GM15510 (cell line): ENCODE results near the gene PNPLA7.

ENCODE experiments used
- POLR2A ChIP-seq: IDR thresholded peaks from 3 replicates; pipeline ENCODE4 v1.6.1; 2011; ENCODE audit warnings: borderline replicate concordance; ENCODE audit not compliant: insufficient read length; ENCODE audit errors: extremely low read depth

The PNPLA7 gene

DNA sequence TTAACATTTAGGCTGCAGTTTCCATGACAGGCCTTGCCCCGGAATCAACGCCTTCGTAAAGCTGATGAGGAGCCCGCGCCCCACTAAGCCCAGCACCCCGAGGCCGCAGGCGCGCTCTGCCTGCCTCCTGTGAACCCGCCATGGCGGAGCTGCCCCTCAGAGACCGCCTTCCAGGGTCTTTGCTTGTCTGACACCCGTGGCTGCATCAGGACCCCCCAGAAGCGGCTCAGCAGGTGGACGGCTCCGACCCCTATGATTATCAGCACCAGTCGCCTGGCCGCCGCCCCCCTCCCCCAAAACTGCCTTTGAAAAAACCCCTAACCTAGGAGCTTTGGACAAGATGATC, 29.0 kb upstream of the PNPLA7 start:
- TF ChIP-seq POLR2A, result no peak

DNA sequence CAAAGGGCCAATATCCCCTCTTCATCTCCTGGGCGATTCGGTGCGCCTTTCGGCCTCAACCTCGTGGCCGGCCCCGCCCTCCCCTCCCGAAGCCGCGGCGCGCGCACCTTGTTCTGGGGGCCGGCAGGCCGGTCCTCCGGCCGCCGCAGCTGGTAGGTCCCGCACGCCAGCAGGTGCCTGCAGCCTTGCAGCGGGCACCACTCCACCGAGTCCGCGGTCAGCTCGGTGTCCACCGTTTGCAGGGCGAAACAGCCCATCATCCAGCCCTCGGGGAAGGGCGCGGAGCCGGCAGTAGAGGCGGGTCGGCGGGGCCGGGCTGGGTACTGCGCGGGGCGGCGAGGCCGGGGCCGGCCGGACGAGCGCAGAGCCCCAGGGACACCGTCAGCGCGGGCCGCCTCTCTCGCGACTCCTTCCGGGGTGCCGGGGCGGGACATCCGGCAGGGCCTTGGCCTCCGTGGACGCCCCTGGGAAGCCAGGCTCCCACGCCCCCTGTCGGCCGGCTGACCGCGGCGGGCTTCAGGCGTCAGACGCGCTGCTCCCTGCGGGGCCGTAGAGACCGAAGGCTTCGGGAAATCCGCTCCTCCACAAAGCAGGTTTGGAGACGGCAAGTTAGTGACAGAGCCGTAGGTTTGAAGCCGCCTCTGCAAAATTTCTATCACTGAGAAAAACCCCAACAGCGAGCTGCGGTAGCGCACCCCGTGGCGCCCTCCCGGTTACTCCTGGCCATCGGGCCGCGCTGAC, 28.5 kb upstream of the PNPLA7 start, which contains the start of gene DPH7:
DPH7 (minus strand) TSS at position 408 of the 741 bp plus-strand sequence; CDS start at position 260, 148 bp downstream.
- peak; percentile 88 for TF ChIP-seq POLR2A

DNA sequence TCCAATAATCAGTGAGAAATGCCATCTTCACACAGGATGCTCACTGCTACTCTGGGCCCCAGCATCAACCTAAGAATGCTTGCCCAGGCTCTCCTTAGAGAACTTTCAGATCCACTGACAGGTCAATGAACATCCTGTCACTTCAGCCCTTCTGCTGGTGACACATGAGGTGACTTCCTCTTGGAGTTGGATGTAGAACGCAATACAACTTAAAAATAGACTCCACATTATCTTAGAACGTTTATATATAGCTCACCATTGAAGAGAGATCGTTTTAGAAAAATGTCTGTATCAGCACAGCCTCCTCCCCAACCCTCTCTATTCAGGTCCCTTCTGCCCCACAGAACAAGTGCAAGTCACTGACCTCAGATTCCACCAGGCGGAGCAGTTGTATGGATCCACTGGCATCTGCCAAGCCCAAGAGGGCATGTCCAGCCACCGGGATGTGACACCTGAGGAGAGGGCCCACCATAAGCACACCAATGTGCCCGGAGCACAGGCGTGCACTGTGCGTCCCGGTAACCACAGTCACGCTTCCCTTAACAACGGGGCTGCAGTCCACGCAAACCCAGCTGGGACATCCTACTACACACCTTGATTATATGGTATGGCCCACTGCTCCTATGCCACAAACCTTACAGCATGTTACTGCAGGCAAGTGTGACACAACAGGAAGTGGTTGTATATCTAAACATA, 25.7 kb upstream of the PNPLA7 start:
- TF ChIP-seq POLR2A, result no peak

DNA sequence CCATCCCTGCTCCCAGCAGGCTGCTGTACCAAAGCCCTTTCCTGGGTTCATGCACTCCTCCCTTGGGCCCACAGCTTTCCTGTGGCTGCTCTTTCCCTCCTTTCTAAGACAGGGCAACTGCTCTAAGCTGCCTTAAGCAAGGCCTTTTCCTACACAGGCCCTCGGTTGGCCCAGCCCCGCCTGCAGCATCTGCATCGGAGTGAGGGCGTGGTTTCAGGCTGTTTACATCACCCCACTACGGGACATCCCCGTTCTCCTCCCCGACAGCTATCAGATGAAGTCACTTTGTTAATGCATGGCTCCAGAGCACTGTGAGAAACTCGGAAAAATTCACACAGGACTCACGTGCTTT, 25.1 kb upstream of the PNPLA7 start:
- TF ChIP-seq POLR2A, result no peak

DNA sequence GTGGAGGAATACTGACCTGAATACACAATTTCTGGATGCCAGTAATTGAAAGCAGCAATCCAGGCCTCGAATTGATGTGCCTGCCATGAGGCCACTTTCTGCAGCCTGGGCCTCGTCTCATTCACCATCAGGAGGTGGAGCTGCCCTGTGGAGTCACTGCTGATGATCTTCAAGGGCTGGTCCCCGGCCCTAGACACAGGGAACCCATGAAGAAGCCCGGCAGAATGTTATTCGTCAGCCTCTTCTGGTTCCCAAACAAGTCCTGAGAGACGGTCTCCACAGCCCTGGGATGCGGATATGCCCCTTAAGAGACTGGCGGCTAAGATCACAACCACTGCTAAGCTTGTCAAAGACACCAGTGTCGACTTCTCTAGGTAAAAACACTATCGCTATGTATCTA, 24.0 kb upstream of the PNPLA7 start:
- TF ChIP-seq POLR2A, result no peak

DNA sequence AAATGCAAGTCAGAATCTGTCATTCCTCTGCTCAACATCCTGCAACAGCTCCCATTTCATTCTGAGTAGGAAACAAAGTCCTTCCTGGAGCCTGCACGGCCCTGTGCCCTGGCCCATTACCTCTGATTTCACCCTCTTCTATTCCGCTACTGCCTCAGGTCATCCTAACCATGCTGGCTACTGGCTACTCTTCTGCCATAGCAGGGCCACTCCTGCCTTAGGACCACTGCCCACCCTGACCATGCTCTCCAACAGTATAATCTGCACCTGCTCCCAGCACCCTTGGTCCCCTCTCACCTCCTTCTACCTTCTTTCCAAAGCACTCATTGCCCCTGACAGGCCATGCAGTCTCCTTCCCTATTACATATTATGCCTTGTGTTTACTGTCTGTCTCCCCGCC, 20.4 kb upstream of the PNPLA7 start:
- TF ChIP-seq POLR2A, result no peak

DNA sequence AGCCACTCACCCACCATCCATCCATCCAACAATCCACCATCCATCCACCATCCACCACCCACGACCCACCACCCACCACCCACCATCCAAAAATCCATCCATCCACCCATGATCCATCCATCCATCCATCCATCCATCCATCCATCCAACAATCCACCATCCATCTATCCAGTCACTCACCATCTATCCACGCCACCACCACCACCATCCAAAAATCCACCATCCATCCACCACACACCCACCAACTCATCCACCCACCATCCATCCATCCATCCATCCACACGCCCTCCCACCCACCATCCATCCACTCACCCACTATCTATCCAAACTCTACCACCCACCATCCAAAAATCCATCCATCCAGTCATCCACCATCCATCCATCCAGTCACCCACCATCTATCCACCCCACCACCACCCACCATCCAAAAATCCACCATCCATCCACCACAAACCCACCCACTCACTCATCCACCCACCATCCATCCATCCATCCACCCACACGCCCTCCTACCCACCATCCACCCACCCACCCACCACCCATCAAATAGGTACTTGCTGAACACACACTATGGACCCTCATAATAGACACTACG, 19.5 kb upstream of the PNPLA7 start:
- TF ChIP-seq POLR2A, result no peak

DNA sequence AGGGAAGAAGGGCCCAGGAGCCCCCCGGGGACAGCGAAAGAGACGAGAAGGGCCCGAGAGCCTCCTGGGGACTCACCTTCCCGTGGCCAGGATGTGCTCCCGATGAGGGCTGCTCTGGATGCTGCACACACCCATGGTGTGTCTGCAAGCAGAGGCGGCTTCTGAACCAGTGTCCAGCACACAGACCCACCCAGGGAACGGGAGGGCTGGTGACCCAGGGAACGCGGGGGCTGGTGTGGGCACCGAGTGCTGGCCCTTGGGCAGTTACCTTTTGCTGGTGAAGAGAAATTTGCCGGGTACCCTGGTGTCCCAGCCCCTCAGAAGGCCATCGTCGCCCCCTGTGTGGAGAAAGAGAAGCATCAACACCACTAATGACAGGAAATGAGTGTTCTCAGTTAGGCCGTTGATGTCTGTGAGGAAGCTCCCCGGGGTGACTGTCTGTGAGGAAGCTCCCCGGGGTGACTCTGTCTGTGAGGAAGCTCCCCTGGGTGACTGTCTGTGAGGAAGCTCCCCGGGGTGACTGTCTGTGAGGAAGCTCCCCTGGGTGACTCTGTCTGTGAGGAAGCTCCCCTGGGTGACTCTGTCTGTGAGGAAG, 14.7 kb upstream of the PNPLA7 start:
- no peak for TF ChIP-seq POLR2A

DNA sequence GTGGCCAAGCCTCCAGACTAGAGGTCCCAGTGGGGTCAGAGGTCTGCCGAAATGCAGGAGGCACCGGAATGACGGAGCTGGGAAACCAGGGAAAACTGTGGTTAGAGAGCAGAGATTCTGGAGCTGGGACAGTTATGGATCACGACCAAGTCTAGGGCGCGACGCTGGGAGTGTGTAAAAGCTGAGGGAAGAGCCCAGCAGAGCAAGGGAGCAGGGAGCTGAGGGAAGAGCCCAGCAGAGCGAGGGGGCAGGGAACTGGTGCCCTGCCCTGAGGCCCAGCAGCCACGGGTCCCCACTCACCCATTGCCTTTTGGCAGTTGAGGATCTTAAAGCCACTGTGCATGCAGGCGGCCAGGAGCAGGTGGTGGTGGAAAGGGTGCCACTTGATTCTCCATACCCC, 13.9 kb upstream of the PNPLA7 start:
- TF ChIP-seq POLR2A, result no peak

DNA sequence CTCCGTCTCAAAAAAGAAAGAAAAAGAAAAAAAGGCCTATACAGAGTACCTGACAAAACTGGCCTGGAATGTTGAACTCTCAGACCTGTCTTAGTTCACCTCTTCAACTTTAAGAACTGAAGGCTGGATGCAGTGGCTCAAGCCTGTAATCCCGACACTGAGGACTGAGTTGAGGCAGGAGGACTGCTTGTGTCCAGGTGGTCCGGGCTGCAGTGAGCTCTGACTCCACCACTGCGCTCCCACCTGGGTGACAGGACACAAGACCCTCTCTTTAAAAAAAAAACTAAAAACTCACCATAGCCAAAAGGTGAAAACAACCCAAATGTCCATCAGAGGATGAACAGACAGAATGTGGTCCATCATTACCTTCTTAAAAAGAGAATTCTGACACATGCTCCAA, 7.9 kb upstream of the PNPLA7 start:
- no peak for TF ChIP-seq POLR2A

DNA sequence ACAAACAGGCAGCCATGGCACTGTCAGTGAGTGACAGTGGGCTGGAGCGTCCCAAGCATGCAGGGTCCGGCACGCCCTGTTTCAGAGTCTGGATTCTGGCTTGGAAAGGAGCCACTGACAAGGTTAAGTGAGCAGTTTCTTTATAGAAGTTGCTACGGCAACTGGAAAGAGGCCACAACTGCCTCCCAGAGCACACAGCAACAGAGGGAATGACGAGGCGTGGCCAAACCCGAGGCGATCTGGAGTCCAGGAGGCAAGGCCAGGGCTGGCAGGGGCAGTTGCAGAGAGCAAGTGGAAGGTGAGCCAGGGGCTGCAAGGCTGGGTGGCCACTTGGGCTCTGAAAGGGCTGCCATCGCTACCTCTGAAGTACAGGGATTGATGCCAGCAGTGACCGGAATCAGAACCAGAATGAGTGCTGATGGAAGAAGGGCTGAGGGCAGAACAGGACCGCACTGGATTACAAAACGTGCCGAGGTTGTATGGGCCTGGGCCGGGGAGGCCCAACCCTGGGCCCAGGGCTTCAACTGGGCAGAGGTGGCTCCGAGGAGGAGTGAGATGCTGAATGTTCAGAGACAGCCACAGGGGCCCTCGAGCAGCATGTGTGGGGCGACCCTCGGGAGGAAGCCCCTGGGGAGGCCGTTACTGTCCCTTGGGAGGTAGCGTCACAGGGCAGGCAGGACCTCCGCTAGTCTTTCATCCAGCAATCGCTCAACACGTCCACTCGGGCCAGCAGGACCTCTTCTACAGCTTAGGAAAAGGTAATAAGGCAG, 6.1 kb upstream of the PNPLA7 start:
- TF ChIP-seq POLR2A, result no peak

DNA sequence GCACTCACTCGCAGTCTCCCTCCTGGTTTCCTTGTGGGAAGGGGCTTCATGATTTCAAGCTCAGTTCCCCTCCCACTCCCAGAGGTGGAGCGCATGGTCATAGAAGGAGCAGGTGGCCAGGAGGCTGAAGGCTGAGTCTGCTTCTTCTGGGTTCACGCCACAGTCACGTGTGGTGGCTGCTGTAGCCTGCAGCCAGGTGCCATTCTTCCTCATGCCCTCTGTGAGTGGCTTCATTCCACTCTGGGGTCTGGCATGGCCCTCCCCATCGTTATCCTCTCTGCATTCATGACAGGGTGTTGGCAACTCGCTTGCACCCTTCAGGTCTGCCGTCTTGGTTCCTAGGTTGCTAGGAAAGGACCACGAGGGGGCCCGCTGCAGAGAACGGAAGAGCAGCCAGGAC, 5.0 kb upstream of the PNPLA7 start:
- TF ChIP-seq POLR2A, result no peak

DNA sequence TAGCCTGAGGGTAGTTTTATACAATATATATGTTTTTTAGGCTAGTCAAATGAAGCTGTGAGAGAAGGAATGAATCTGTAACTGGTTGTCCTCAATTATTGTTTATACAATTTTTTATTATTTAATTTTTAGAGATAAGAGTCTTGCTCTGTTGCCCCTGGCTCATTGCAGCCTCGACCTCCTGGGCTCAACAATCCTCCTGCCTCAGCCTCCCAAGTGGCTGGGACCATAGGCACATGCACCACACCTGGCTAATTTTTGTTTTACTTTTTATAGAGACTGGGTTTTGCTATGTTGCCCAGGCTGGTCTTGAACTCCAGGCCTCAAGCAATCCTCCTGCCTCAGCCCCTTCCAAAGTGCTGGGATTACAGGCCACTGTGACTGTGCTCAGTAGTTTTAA, 4.1 kb upstream of the PNPLA7 start:
- no peak for TF ChIP-seq POLR2A

DNA sequence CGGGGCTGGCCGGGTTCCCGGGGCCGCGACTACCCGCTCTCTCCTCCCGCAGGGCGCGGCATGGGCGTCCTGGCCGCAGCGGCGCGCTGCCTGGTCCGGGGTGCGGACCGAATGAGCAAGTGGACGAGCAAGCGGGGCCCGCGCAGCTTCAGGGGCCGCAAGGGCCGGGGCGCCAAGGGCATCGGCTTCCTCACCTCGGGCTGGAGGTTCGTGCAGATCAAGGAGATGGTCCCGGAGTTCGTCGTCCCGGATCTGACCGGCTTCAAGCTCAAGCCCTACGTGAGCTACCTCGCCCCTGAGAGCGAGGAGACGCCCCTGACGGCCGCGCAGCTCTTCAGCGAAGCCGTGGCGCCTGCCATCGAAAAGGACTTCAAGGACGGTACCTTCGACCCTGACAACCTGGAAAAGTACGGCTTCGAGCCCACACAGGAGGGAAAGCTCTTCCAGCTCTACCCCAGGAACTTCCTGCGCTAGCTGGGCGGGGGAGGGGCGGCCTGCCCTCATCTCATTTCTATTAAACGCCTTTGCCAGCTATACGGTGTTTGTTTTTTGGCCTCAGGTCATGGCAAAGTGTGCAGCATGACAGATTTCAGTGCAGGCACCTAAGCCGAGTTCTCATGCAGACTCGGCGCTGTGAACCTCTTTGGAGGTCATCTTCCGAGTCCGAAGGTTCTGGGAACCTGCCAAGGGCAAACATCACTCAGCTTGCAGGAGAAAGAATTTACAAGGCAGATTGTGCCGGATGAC, 2.0 kb upstream of the PNPLA7 start:
- no peak for TF ChIP-seq POLR2A

DNA sequence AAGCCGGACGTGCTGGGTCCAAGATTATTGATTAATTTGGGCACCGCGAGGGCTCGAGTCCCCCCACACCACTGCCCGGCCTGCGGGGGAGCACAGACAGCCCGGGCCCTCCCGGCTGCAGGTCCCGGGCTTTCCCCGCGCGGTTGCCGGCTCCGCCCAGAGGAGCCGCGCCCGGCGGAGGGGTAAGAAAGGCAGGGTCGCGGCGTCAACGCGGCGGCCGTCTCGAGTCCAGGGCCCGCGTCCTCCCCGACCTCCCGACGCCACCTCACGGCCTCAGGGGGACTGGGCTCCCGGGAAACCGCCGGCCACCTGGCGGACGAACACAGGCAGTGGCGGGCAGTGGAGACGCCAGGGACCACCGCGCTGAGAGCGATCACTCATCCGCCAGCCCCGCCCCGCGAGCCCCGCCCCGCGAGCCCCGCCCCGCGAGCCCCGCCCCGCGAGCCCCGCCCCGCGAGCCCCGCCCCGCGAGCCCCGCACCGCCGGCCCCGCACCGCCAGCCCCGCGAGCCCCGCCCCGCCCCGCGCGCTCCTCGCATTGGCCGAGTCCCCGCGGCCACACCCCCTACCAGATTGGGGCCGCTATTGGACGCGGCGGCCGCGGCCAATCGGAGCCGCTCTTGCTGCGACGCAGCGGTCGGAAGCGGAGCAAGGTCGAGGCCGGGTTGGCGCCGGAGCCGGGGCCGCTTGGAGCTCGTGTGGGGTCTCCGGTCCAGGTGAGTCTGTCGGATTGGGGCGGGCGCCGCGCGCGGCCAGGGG, 1.2 kb upstream of the PNPLA7 start, which contains the start of gene MRPL41:
MRPL41 (plus strand) TSS at position 616 of the 758 bp plus-strand sequence. CDS start 203 bp downstream, outside the sequence.
- peak; percentile 92 for TF ChIP-seq POLR2A
